Fibroblast of lung (primary cell): ENCODE data around the gene ID4. TPM values are rescaled to one million over a fixed set of nuclear protein-coding genes. Genes with fewer than 3 reads are reported as not detected.

Experiments
- DNase-seq, 2 donors: peaks; one replicate each; pipeline versions ENCODE4 v3.0.0 to v3.0.0-alpha.2; 2010; ENCODE audit warnings: low read depth in 2 of 2
- H2AFZ ChIP-seq: 2 replicates; pipeline ENCODE4 v1.5.1; 2012; ENCODE audit warnings: low read length, control low read depth, inconsistent platforms
- H3K27ac ChIP-seq: 2 replicates; pipeline ENCODE4 v1.5.1; 2011; ENCODE audit warnings: low read length, control low read depth; ENCODE audit not compliant: insufficient read depth
- H3K27me3 ChIP-seq: 2 replicates; pipeline ENCODE4 v1.5.1; 2011; ENCODE audit warnings: mild to moderate bottlenecking, low read length; ENCODE audit not compliant: control insufficient read depth, insufficient read depth
- H3K36me3 ChIP-seq: 2 replicates; pipeline ENCODE4 v1.5.1; 2011; ENCODE audit warnings: low read length; ENCODE audit not compliant: control insufficient read depth, insufficient read depth
- H3K4me1 ChIP-seq: 2 replicates; pipeline ENCODE4 v1.5.1; 2011; ENCODE audit warnings: low read length; ENCODE audit not compliant: control insufficient read depth, insufficient read depth; ENCODE audit errors: extremely low read depth
- H3K4me2 ChIP-seq: 2 replicates; pipeline ENCODE4 v1.5.1; 2011; ENCODE audit warnings: low read length, control low read depth; ENCODE audit not compliant: insufficient read depth; ENCODE audit errors: extremely low read depth
- H3K4me3 ChIP-seq, 4 experiments: fragments of 200-600 bp in 1 of 4; sonication (generic) in 1 of 4; replicated peaks in 1 of 4; 2 replicates each; pipeline ENCODE4 v1.5.1; 2011 to 2016; ENCODE audit warnings: low read length in 4 of 4, low read depth in 3 of 4, mild to moderate bottlenecking in 3 of 4, control low read depth in 2 of 4, inconsistent platforms in 1 of 4, mixed read lengths in 1 of 4; ENCODE audit not compliant: insufficient read depth in 1 of 4; ENCODE audit errors: control extremely low read depth in 1 of 4
- H3K79me2 ChIP-seq: 2 replicates; pipeline ENCODE4 v1.5.1; 2012; ENCODE audit warnings: mild to moderate bottlenecking, low read length, inconsistent platforms; ENCODE audit not compliant: control insufficient read depth, insufficient read depth
- H3K9ac ChIP-seq: 2 replicates; pipeline ENCODE4 v1.5.1; 2011; ENCODE audit warnings: mild to moderate bottlenecking, low read length, control low read depth; ENCODE audit not compliant: insufficient read depth
- H3K9me3 ChIP-seq: 2 replicates; pipeline ENCODE4 v1.5.1; 2012; ENCODE audit warnings: low read depth, low read length; ENCODE audit not compliant: control insufficient read depth, insufficient read depth
- H4K20me1 ChIP-seq: 2 replicates; pipeline ENCODE4 v1.5.1; 2011; ENCODE audit warnings: low read length; ENCODE audit not compliant: control insufficient read depth, insufficient read depth; ENCODE audit errors: extremely low read depth
- EZH2 ChIP-seq: IDR thresholded peaks from 2 replicates; pipeline ENCODE4 v1.5.1; 2012; ENCODE audit warnings: low read length, control low read depth, mild to moderate bottlenecking; ENCODE audit errors: missing control alignments
- polyA plus RNA-seq, 2 donors: library from polyadenylated mRNA; depleted of rRNA in 1 of 2; stranded (reverse) in 1 of 2; unstranded in 1 of 2; fragments of >200 nt; gene quantifications; 2 replicates each; pipeline ENCODE4 v1.2.1, GENCODE V29; 2011 to 2012; ENCODE audit warnings: missing spikeins in 1 of 2
- total RNA-seq: library from RNA; depleted of rRNA; stranded (reverse); fragments of >200 nt; gene quantifications from 2 replicates; pipeline ENCODE4 v1.2.1, GENCODE V29; 2014
- TF ChIP-seq, protein P1 (sequence below), 2 donors: IDR thresholded peaks in 1 of 2; conservative IDR thresholded peaks in 1 of 2; 1 replicate in 1 of 2; 2 replicates in 1 of 2; pipeline ENCODE4 v1.5.1; 2011 to 2012; ENCODE audit warnings: low read length in 2 of 2, control low read depth in 1 of 2, inconsistent platforms in 1 of 2, low read depth in 1 of 2, mild to moderate bottlenecking in 1 of 2

The ID4 gene
- total and polyA plus RNA-seq, 2 donors (not counting 1 experiment from before 2014, with no cell fraction given): 0.51 to 0.83 TPM

DNA sequence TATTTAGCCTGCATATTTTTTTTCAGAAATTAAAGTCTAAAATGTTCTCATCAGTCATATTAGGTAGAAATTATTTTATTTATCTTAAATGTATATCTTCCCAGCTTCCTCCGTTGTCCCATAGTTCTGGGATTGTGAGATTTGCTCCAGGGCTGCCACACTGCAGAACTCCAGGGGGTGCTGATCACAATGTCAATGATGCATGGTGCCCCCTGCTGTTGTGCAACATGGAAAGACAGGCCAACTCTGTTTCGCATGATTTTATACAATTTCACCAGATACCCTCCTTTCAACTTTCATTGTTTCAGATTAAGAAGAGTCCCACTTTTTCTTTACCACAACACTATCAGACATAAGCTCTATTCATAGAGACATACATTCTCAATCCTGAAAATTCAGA lies 35.9 kb downstream of the ID4 start:
- no peaks in the 10 kb centered on the region for H4K20me1 ChIP-seq
- H3K27ac ChIP-seq: no peak overlapping the region
- TF ChIP-seq EZH2: no peak
- TF ChIP-seq, protein P1, sequence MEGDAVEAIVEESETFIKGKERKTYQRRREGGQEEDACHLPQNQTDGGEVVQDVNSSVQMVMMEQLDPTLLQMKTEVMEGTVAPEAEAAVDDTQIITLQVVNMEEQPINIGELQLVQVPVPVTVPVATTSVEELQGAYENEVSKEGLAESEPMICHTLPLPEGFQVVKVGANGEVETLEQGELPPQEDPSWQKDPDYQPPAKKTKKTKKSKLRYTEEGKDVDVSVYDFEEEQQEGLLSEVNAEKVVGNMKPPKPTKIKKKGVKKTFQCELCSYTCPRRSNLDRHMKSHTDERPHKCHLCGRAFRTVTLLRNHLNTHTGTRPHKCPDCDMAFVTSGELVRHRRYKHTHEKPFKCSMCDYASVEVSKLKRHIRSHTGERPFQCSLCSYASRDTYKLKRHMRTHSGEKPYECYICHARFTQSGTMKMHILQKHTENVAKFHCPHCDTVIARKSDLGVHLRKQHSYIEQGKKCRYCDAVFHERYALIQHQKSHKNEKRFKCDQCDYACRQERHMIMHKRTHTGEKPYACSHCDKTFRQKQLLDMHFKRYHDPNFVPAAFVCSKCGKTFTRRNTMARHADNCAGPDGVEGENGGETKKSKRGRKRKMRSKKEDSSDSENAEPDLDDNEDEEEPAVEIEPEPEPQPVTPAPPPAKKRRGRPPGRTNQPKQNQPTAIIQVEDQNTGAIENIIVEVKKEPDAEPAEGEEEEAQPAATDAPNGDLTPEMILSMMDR (conservative IDR thresholded peaks at IDR 0.05 in 1 of 2, IDR thresholded peaks at IDR 0.05 in 1 of 2; ENCODE audit: low read depth in 1 of 2, low read length in 2 of 2): peak in 1 of 2 donors; percentile 5
- no peak overlapping the region for H2AFZ ChIP-seq
- H3K27me3 ChIP-seq: no peaks in the 10 kb centered on the region
- H3K4me2 ChIP-seq: no peak overlapping the region
- no peaks in the 10 kb centered on the region for H3K79me2 ChIP-seq
- H3K4me1 ChIP-seq: no peaks in the 10 kb centered on the region
- H3K9me3 ChIP-seq: no peaks in the 10 kb centered on the region
- H3K36me3 ChIP-seq: no peaks in the 10 kb centered on the region
- H3K9ac ChIP-seq: no peak overlapping the region
- no peak overlapping the region for H3K4me3 ChIP-seq
- no peak for DNase-seq

DNA sequence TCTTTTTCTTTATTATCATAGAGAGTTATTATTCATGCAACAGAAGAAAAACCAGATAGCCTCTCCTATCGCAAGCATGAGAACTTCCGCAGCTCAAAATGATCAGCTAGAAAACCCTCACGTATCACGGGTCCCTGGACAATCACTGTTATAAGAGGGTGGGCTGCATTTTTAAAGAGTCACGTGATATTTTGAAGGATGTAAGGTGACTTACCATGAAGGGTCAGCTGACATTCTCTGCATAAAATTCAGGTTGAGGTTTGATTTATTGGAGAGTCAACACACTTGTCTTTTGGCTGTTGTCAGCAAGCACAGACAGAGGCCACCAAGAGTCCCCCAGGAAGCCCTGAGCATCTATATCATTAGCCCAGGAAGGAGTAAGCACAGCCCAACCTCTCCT lies 39.5 kb downstream of the ID4 start:
- H3K4me1 ChIP-seq: no peaks in the 10 kb centered on the region
- TF ChIP-seq, protein P1 (conservative IDR thresholded peaks at IDR 0.05 in 1 of 2, IDR thresholded peaks at IDR 0.05 in 1 of 2; ENCODE audit: low read depth in 1 of 2, low read length in 2 of 2): no peak
- no peak for TF ChIP-seq EZH2
- DNase-seq: no peak
- no peak overlapping the region for H3K9ac ChIP-seq
- no peaks in the 10 kb centered on the region for H3K36me3 ChIP-seq
- H3K27me3 ChIP-seq: no peaks in the 10 kb centered on the region
- H3K27ac ChIP-seq: no peak overlapping the region
- H3K4me2 ChIP-seq: no peak overlapping the region
- no peaks in the 10 kb centered on the region for H3K79me2 ChIP-seq
- H3K4me3 ChIP-seq: no peak overlapping the region
- H2AFZ ChIP-seq: no peak overlapping the region
- H3K9me3 ChIP-seq: no peaks in the 10 kb centered on the region
- no peaks in the 10 kb centered on the region for H4K20me1 ChIP-seq

DNA sequence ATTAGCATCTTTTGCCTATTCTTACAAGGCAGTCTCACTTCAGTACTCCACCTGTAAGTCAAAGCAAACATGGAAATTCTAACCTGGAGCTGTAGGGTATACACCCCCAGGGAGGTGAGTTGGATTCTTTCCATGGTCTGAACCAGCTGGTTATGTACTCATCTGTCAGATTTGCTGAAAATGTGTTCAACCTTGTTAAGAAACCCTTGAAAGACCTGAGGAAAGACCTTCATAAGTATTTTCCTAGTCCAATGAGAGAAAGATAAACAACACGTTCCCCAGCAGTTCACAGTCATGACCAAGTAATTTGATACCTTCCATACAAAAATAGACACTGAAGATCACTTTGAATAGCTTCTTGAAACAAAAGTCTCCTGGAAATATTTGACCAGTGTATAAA lies 42.5 kb downstream of the ID4 start:
- Histone ChIP-seq H3K36me3 (no peaks in the 10 kb centered on the region), H3K4me1 (no peaks in the 10 kb centered on the region), H3K9me3 (no peaks in the 10 kb centered on the region), H3K4me2 (no peak overlapping the region), H3K27me3 (no peaks in the 10 kb centered on the region), H3K9ac (no peak overlapping the region), H3K4me3 (no peak overlapping the region), H3K27ac (no peak overlapping the region), H2AFZ (no peak overlapping the region), H3K79me2 (no peaks in the 10 kb centered on the region), H4K20me1 (no peaks in the 10 kb centered on the region)
- no peak for DNase-seq
- TF ChIP-seq, protein P1 (conservative IDR thresholded peaks at IDR 0.05 in 1 of 2, IDR thresholded peaks at IDR 0.05 in 1 of 2; ENCODE audit: low read depth in 1 of 2, low read length in 2 of 2): no peak
- no peak for TF ChIP-seq EZH2
